BJ (cell line): Measurements from ENCODE around the gene SUGCT. TPM values are rescaled to one million over a fixed set of nuclear protein-coding genes. Genes with fewer than 3 reads are reported as not detected.
"Not testable (repeated sequence)": the region's sequence is repeated elsewhere in the genome, so short reads cannot be mapped to it uniquely, and the experiment has no call there.

Source experiments
- CTCF ChIA-PET: fragments of 350-600 bp; formaldehyde crosslinking; extraction: SDS; loops from one replicate; lab custom pipeline; 2021; ENCODE audit warnings: antibody characterized with exemption, inconsistent platforms; lab: Yijun Ruan, JAX
- POLR2A ChIA-PET: fragments of 300-600 bp; sonication (Branson Sonifier 250); formaldehyde crosslinking; extraction: SDS; loops from one replicate; lab custom pipeline; 2021; ENCODE audit warnings: antibody characterized with exemption; lab: Charles Lee
- DNase-seq: peaks from one replicate; pipeline ENCODE4 v3.0.0-alpha.2; 2011; ENCODE audit warnings: low read depth
- H3K27me3 ChIP-seq: 2 replicates; pipeline ENCODE4 v1.6.0; 2011; ENCODE audit warnings: low read length; ENCODE audit not compliant: control insufficient read depth, insufficient read depth
- H3K36me3 ChIP-seq: 2 replicates; pipeline ENCODE4 v1.5.1; 2011; ENCODE audit warnings: low read length; ENCODE audit not compliant: control insufficient read depth, insufficient read depth
- H3K4me3 ChIP-seq: 2 replicates; pipeline ENCODE4 v1.5.1; 2011; ENCODE audit warnings: low read depth, mild to moderate bottlenecking, control low read depth, low read length
- polyA plus RNA-seq: library from polyadenylated mRNA; depleted of rRNA; stranded (reverse); fragments of >200 nt; gene quantifications from 2 replicates; pipeline ENCODE4 v1.2.3, GENCODE V29; 2011
- TF ChIP-seq, protein P1 (sequence below): IDR thresholded peaks from 2 replicates; pipeline ENCODE4 v1.5.1; 2011; ENCODE audit warnings: low read depth, mild to moderate bottlenecking, control low read depth, inconsistent platforms, low read length, moderate library complexity; ENCODE audit not compliant: insufficient read depth

The SUGCT gene
- polyA plus RNA-seq, 1 experiment = 10.6 TPM

- no peaks in the 10 kb centered on the region for H3K27me3 ChIP-seq
- no peaks in the 10 kb centered on the region for H3K36me3 ChIP-seq
- TF ChIP-seq, protein P1, sequence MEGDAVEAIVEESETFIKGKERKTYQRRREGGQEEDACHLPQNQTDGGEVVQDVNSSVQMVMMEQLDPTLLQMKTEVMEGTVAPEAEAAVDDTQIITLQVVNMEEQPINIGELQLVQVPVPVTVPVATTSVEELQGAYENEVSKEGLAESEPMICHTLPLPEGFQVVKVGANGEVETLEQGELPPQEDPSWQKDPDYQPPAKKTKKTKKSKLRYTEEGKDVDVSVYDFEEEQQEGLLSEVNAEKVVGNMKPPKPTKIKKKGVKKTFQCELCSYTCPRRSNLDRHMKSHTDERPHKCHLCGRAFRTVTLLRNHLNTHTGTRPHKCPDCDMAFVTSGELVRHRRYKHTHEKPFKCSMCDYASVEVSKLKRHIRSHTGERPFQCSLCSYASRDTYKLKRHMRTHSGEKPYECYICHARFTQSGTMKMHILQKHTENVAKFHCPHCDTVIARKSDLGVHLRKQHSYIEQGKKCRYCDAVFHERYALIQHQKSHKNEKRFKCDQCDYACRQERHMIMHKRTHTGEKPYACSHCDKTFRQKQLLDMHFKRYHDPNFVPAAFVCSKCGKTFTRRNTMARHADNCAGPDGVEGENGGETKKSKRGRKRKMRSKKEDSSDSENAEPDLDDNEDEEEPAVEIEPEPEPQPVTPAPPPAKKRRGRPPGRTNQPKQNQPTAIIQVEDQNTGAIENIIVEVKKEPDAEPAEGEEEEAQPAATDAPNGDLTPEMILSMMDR = no peak
- ChIA-PET CTCF (interaction anchor here (1.4 kb wide), 1 partner anchor 18 kb away, joined by 4 read pairs; no protein-coding TSS in a partner anchor), POLR2A (interaction anchor here (0.6 kb wide), 1 partner anchor 1490 kb away, joined by 3 read pairs; no protein-coding TSS in a partner anchor)
- no peak overlapping the region for H3K4me3 ChIP-seq
- DNase-seq = no peak
These were observed 105.0 kb downstream of the SUGCT start for GRCh38 chr7:40239755-40240303.

GRCh38 chr7:40243076-40243475 lies 108.3 kb downstream of the SUGCT start:
- Histone ChIP-seq H3K36me3 (no peaks in the 10 kb centered on the region), H3K27me3 (no peaks in the 10 kb centered on the region), H3K4me3 (no peak overlapping the region)
- DNase-seq = no peak
- ChIA-PET CTCF (no interaction called here), POLR2A (no interaction called here)
- TF ChIP-seq, protein P1 = no peak

GRCh38 chr7:40244226-40244625 lies 109.4 kb downstream of the SUGCT start:
- DNase-seq = no peak
- POLR2A ChIA-PET = no interaction called here
- H3K27me3 ChIP-seq = no peaks in the 10 kb centered on the region
- no peaks in the 10 kb centered on the region for H3K36me3 ChIP-seq
- H3K4me3 ChIP-seq = no peak overlapping the region
- TF ChIP-seq, protein P1 = no peak
- CTCF ChIA-PET = no interaction called here

DNA sequence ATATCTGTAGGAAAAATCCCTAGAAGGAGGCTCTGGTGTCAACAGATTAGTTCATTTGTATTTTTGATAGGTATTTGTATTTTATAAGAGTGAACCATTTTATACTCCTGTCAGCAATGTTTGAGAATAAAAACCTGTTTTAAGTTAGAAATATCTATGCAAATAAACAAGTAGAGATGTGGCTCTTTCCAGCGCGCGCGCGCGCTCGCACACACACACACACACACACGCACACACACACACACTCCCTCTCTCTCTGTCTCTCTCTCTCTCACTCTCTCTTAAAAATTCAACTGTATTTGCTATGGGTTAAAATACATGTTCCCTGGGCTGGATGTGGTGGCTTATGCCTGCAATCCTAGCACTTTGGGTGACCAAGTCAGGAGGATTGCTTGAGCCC lies 113.9 kb downstream of the SUGCT start:
- no peak for DNase-seq
- TF ChIP-seq, protein P1 = no peak
- H3K27me3 ChIP-seq = no peaks in the 10 kb centered on the region
- H3K36me3 ChIP-seq = no peaks in the 10 kb centered on the region
- no peak overlapping the region for H3K4me3 ChIP-seq
- POLR2A ChIA-PET = no interaction called here
- CTCF ChIA-PET = no interaction called here

DNA sequence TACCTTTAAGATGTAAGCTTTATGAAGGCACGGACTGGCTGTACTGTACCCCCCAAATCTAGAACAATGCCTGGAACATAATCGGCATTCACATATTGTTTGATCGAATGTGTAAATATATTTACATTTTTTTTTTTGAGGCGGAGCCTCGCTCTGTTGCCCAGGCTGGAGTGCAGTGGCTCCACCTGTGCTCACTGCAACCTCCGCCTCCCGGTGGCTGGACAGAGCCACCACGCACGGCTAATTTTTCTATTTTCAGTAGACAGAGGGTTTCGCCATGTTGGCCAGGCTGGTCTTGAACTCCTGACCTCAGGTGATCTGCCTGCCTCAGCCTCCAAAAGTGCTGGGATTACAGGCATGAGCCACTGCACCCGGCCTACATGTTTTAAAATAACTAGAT lies 118.6 kb downstream of the SUGCT start:
- H3K36me3 ChIP-seq, POLR2A ChIA-PET, H3K27me3 ChIP-seq, H3K4me3 ChIP-seq, CTCF ChIA-PET, DNase-seq: not testable (repeated sequence)
- TF ChIP-seq, protein P1 = 0 out of 2 replicates have a peak, but pooled peaks have one; percentile 2
